HepG2 (cell line): ENCODE results near the gene PEAR1. TPM values are rescaled to one million over a fixed set of nuclear protein-coding genes. Genes with fewer than 3 reads are reported as not detected.

Experiments
- ATAC-seq: fragments of 200-7000 bp; cut with Tn5 transposase; 3 replicates; pipeline ENCODE4 v1.9.1; 2020; ENCODE audit warnings: mild to moderate bottlenecking, moderate library complexity
- BruUV-seq: library from RNA; stranded (reverse); fragments of 400-500 nt; replicated peaks from 2 replicates; lab custom pipeline; 2021; lab: Mats Ljungman, UMichigan
- CTCF ChIA-PET: fragments of 300-600 bp; formaldehyde crosslinking; extraction: SDS; loops from one replicate; lab custom pipeline; 2021; ENCODE audit warnings: low total read pairs, inconsistent platforms, low intra/inter-chr PET ratio; lab: Yijun Ruan, JAX
- POLR2A ChIA-PET: fragments of 350-600 bp; sonication (Branson Sonifier 250); formaldehyde crosslinking; loops from one replicate; lab custom pipeline; 2020; ENCODE audit warnings: antibody characterized with exemption, inconsistent platforms; lab: Yijun Ruan, JAX
- DNase-seq: peaks from one replicate; pipeline ENCODE4 v3.0.0-alpha.2; 2015; ENCODE audit warnings: low spot score
- FAIRE-seq: peaks from 3 replicates; lab custom pipeline; 2011; peaks lifted over from hg19 to GRCh38; lab: Jason Lieb, UNC
- H2AFZ ChIP-seq: one replicate; pipeline ENCODE4 v1.6.1; 2011; ENCODE audit warnings: low read length, inconsistent platforms
- H3K27ac ChIP-seq: fragments of 300-600 bp; 3 replicates; pipeline ENCODE4 v1.8.0; 2011; ENCODE audit warnings: mixed run types, mild to moderate bottlenecking, mixed read lengths, low read length, inconsistent platforms; ENCODE audit not compliant: insufficient read depth; ENCODE audit errors: extremely low read length
- H3K27me3 ChIP-seq, 2 experiments: fragments of 200-600 bp in 1 of 2; 2 replicates in 1 of 2; 3 replicates in 1 of 2; pipeline versions ENCODE4 v1.6.0 to v1.8.0; 2011; ENCODE audit warnings: low read length in 2 of 2, mild to moderate bottlenecking in 2 of 2, moderate library complexity in 2 of 2, inconsistent platforms in 1 of 2; ENCODE audit not compliant: insufficient read depth in 2 of 2, control insufficient read depth in 1 of 2
- H3K36me3 ChIP-seq, 2 experiments: fragments of 200-600 bp in 1 of 2; replicated peaks in 1 of 2; 2 replicates in 1 of 2; 3 replicates in 1 of 2; pipeline versions ENCODE4 v1.5.1 to v1.8.0; 2011; ENCODE audit warnings: low read length in 2 of 2, inconsistent platforms in 1 of 2; ENCODE audit not compliant: insufficient read depth in 2 of 2, control insufficient read depth in 1 of 2
- H3K4me1 ChIP-seq: 2 replicates; pipeline ENCODE4 v1.5.1; 2012; ENCODE audit warnings: low read length, inconsistent platforms; ENCODE audit not compliant: insufficient read depth
- H3K4me2 ChIP-seq: 2 replicates; pipeline ENCODE4 v1.6.0; 2011; ENCODE audit warnings: low read depth, low read length, inconsistent platforms
- H3K4me3 ChIP-seq, 3 experiments: fragments of 200-600 bp in 1 of 3; sonication (generic), shearing (Covaris generic) in 1 of 3; replicated peaks in 1 of 3; 2 replicates each; pipeline ENCODE4 v1.5.1; 2011 to 2016; ENCODE audit warnings: low read length in 3 of 3, inconsistent platforms in 2 of 3, low read depth in 2 of 3, mild to moderate bottlenecking in 2 of 3, control low read depth in 1 of 3, mixed read lengths in 1 of 3; ENCODE audit not compliant: insufficient read depth in 1 of 3
- H3K79me2 ChIP-seq: one replicate; pipeline ENCODE4 v1.6.1; 2011; ENCODE audit warnings: low read length, inconsistent platforms; ENCODE audit not compliant: insufficient read depth
- H3K9ac ChIP-seq: 2 replicates; pipeline ENCODE4 v1.6.0; 2011; ENCODE audit warnings: mild to moderate bottlenecking, low read depth, low read length, inconsistent platforms; ENCODE audit not compliant: insufficient read depth
- H3K9me3 ChIP-seq: 2 replicates; pipeline ENCODE4 v1.5.1; 2012; ENCODE audit warnings: mild to moderate bottlenecking, low read length
- H4K20me1 ChIP-seq: 2 replicates; pipeline ENCODE4 v1.6.0; 2011; ENCODE audit warnings: inconsistent platforms, mild to moderate bottlenecking, low read length, moderate library complexity; ENCODE audit not compliant: insufficient read depth
- ASH2L ChIP-seq: fragments of 300-600, 200-600 bp; sonication (generic); IDR thresholded peaks from 2 replicates; pipeline ENCODE4 v1.7.0; 2017; ENCODE audit warnings: low read depth, mild to moderate bottlenecking, moderate library complexity, mixed read lengths, low read length; ENCODE audit not compliant: insufficient read length
- CSRNP1 ChIP-seq: sonication (generic); formaldehyde crosslinking; IDR thresholded peaks from 2 replicates; pipeline ENCODE4 v1.8.1; 2023; ENCODE audit warnings: mild to moderate bottlenecking, missing genetic modification reagents
- E2F1 ChIP-seq: sonication (generic); formaldehyde crosslinking; IDR thresholded peaks from 2 replicates; pipeline ENCODE4 v1.5.0; 2020; ENCODE audit warnings: missing genetic modification reagents
- HDAC1 ChIP-seq: sonication (generic); formaldehyde crosslinking; IDR thresholded peaks from 2 replicates; pipeline ENCODE4 v1.5.1; 2020; ENCODE audit warnings: mild to moderate bottlenecking, missing genetic modification reagents
- HNRNPK ChIP-seq: fragments of 200-400 bp; formaldehyde crosslinking; IDR thresholded peaks from 2 replicates; pipeline ENCODE4 v1.6.1; 2018; ENCODE audit warnings: low read length, low read depth, moderate library complexity, mild to moderate bottlenecking; ENCODE audit not compliant: poor library complexity, severe bottlenecking
- KLF9 ChIP-seq: IDR thresholded peaks from 2 replicates; pipeline ENCODE4 v1.6.1; 2016; ENCODE audit warnings: low read depth
- MAX ChIP-seq: IDR thresholded peaks from 2 replicates; pipeline ENCODE4 v1.6.1; 2012; ENCODE audit warnings: inconsistent platforms
- SIN3B ChIP-seq: fragments of 150-350 bp; IDR thresholded peaks from 2 replicates; pipeline ENCODE4 v1.6.1; 2014; ENCODE audit warnings: low read length
- ZBTB8A ChIP-seq: sonication (generic); formaldehyde crosslinking; IDR thresholded peaks from 2 replicates; pipeline ENCODE4 v1.4.0; 2020; ENCODE audit warnings: mild to moderate bottlenecking, low read depth, missing genetic modification reagents, borderline replicate concordance
- ZFX ChIP-seq: sonication (generic); formaldehyde crosslinking; IDR thresholded peaks from 2 replicates; pipeline ENCODE4 v1.4.0; 2020; ENCODE audit warnings: mild to moderate bottlenecking, low read depth, missing genetic modification reagents, moderate library complexity
- ZNF468 ChIP-seq: sonication (generic); formaldehyde crosslinking; IDR thresholded peaks from 2 replicates; pipeline ENCODE4 v1.8.0; 2022; ENCODE audit warnings: mild to moderate bottlenecking, moderate library complexity, missing genetic modification reagents
- ZNF558 ChIP-seq: sonication (generic); formaldehyde crosslinking; IDR thresholded peaks from 2 replicates; pipeline ENCODE4 v1.9.0; 2022; ENCODE audit warnings: mild to moderate bottlenecking, missing genetic modification reagents, borderline replicate concordance
- ZNF709 ChIP-seq: sonication (generic); formaldehyde crosslinking; IDR thresholded peaks from 2 replicates; pipeline ENCODE4 v1.5.0; 2020; ENCODE audit warnings: mild to moderate bottlenecking, missing genetic modification reagents
- WGBS: methylation state at CpG from one replicate; pipeline ENCODE4 v1.1.6; 2017; ENCODE audit warnings: low lambda C conversion rate; 5-methylcytosine and 5-hydroxymethylcytosine counted together
- in situ Hi-C: cut with HindIII; loops from 2 replicates; pipeline ENCODE4 v1.10.0; 2017; ENCODE audit warnings: low pct_unique_long_range_greater_than_20kb; ENCODE audit not compliant: extremely low pct_ligation_motif_present
- intact Hi-C: fragments of 100-400 bp; cut with micrococcal nuclease; formaldehyde crosslinking; loops from one replicate; pipeline ENCODE4 v1.10.0; 2022; ENCODE audit not compliant: unreplicated experiment
- polyA plus RNA-seq, 8 experiments: library from polyadenylated mRNA; depleted of rRNA in 3 of 8; stranded (reverse) in 7 of 8; unstranded in 1 of 8; fragments of >200 nt; fragmentation: Illumina TruSeq in 4 of 8; extraction: Trizol in 4 of 8; gene quantifications; 2 replicates each; pipeline versions ENCODE4 v1.2.1 to v1.2.3, GENCODE V29; 2011 to 2016; ENCODE audit warnings: low read depth in 4 of 8, missing spikeins in 1 of 8, mixed read lengths in 1 of 8; ENCODE audit not compliant: insufficient read depth in 1 of 8
- total RNA-seq, 5 experiments: library from RNA; depleted of rRNA; stranded (reverse); fragments of >200 nt; fragmentation: Illumina TruSeq; extraction: Trizol; gene quantifications; 2 replicates each; pipeline ENCODE4 v1.2.3, GENCODE V29; 2016; ENCODE audit warnings: low read depth in 1 of 5

PEAR1 gene
- total and polyA plus RNA-seq, 2 of the 13 experiments (the other 11 are each of a cell fraction or from before 2014, with no cell fraction given) = 0.27 to 0.41 TPM

- H3K36me3 ChIP-seq = no peaks in the 10 kb centered on the region
- WGBS = 26% methylated on average over 5 of the region's 15 CpGs
- TF ChIP-seq E2F1 = no peak
- no peak for TF ChIP-seq ZNF558
- TF ChIP-seq KLF9 (CRISPR knock-in tag) = no peak
- TF ChIP-seq ASH2L = no peak
- TF ChIP-seq MAX = no peak
- TF ChIP-seq ZBTB8A (CRISPR knock-in tag) = no peak
- TF ChIP-seq CSRNP1 (CRISPR knock-in tag) = no peak
- TF ChIP-seq SIN3B = no peak
- no peak for TF ChIP-seq ZNF709 (CRISPR knock-in tag)
- no peak for TF ChIP-seq ZFX (CRISPR knock-in tag)
- TF ChIP-seq HNRNPK = no peak
- TF ChIP-seq ZNF468 = no peak
- TF ChIP-seq HDAC1 (CRISPR knock-in tag) = no peak
- no peak overlapping the region for H3K27ac ChIP-seq
- intact Hi-C loops = no loop called here
- H3K9me3 ChIP-seq = no peaks in the 10 kb centered on the region
- ATAC-seq = no peak
- H3K9ac ChIP-seq = no peak overlapping the region
- no peaks in the 10 kb centered on the region for H4K20me1 ChIP-seq
- H3K27me3 ChIP-seq = peaks cover 10 to 94% of the 10 kb centered on the region in 2 experiments
- no TSS peak for BruUV-seq
- H3K4me2 ChIP-seq = no peak overlapping the region
- ChIA-PET CTCF (no interaction called here), POLR2A (no interaction called here)
- DNase-seq = no peak
- FAIRE-seq = no peak
- peaks cover 20% of the 10 kb centered on the region for H3K4me1 ChIP-seq
- H3K4me3 ChIP-seq = no peak overlapping the region
- in situ Hi-C loops = no loop called here
- no peaks in the 10 kb centered on the region for H3K79me2 ChIP-seq
- H2AFZ ChIP-seq = no peak overlapping the region
Observed at GRCh38 chr1:156903328-156904091, 10.0 kb downstream of the PEAR1 start.
